ENCODE results near the gene TK2.

TK2 gene

GRCh38 chr16:66585481-66586239 is 35.7 kb upstream of the TK2 start:
- no peak overlapping the region for H3K9ac ChIP-seq (ENCODE audit: low read length)
- H3K27me3 ChIP-seq (ENCODE audit: control insufficient read depth, insufficient read depth, low read length): no peaks in the 10 kb centered on the region
- no peaks in the 10 kb centered on the region for H3K36me3 ChIP-seq (ENCODE audit: control insufficient read depth, insufficient read depth, low read length)
- H3K4me1 ChIP-seq (ENCODE audit: control insufficient read depth, insufficient read depth, low read length): peaks cover 6% of the 10 kb centered on the region
- no peaks in the 10 kb centered on the region for H3K9me3 ChIP-seq (ENCODE audit: control insufficient read depth, low read length)
- H3K4me3 ChIP-seq (ENCODE audit: low read length): no peak overlapping the region

- H3K9ac ChIP-seq (ENCODE audit: low read length): no peak overlapping the region
Observed at GRCh38 chr16:66581246-66581952, 31.5 kb upstream of the TK2 start.

GRCh38 chr16:66580605-66581209 is 30.8 kb upstream of the TK2 start:
- H3K36me3 ChIP-seq (ENCODE audit: control insufficient read depth, insufficient read depth, low read length): no peaks in the 10 kb centered on the region
- peaks cover 14% of the 10 kb centered on the region for H3K27me3 ChIP-seq (ENCODE audit: control insufficient read depth, insufficient read depth, low read length)
- H3K4me3 ChIP-seq (ENCODE audit: low read length): no peak overlapping the region
- no peak overlapping the region for H3K9ac ChIP-seq (ENCODE audit: low read length)
- peaks cover 6% of the 10 kb centered on the region for H3K4me1 ChIP-seq (ENCODE audit: control insufficient read depth, insufficient read depth, low read length)
- H3K9me3 ChIP-seq (ENCODE audit: control insufficient read depth, low read length): no peaks in the 10 kb centered on the region

More at GRCh38 chr16:66581246-66581952, 31.5 kb upstream of the TK2 start:
- Histone ChIP-seq H3K36me3 (ENCODE audit: control insufficient read depth, insufficient read depth, low read length) (no peaks in the 10 kb centered on the region), H3K9me3 (ENCODE audit: control insufficient read depth, low read length) (no peaks in the 10 kb centered on the region), H3K4me1 (ENCODE audit: control insufficient read depth, insufficient read depth, low read length) (peaks cover 6% of the 10 kb centered on the region), H3K4me3 (ENCODE audit: low read length) (no peak overlapping the region), H3K27me3 (ENCODE audit: control insufficient read depth, insufficient read depth, low read length) (peaks cover 14% of the 10 kb centered on the region)

- Histone ChIP-seq H3K36me3 (ENCODE audit: control insufficient read depth, insufficient read depth, low read length) (no peaks in the 10 kb centered on the region), H3K9me3 (ENCODE audit: control insufficient read depth, low read length) (no peaks in the 10 kb centered on the region), H3K9ac (ENCODE audit: low read length) (no peak within 1 kb of the TSS), H3K4me1 (ENCODE audit: control insufficient read depth, insufficient read depth, low read length) (peaks cover 6% of the 10 kb centered on the region), H3K27me3 (ENCODE audit: control insufficient read depth, insufficient read depth, low read length) (peaks cover 14% of the 10 kb centered on the region), H3K4me3 (ENCODE audit: low read length) (no peak within 1 kb of the TSS)
Observed at GRCh38 chr16:66578651-66579531, 29.0 kb upstream of the TK2 start, which contains the start of gene CMTM2. TSS of gene CMTM2 (plus strand) at chr16:66579463. CDS start at chr16:66579608, 145 bp downstream.

- Histone ChIP-seq H3K36me3 (ENCODE audit: control insufficient read depth, insufficient read depth, low read length) (no peaks in the 10 kb centered on the region), H3K4me1 (ENCODE audit: control insufficient read depth, insufficient read depth, low read length) (no peaks in the 10 kb centered on the region), H3K27me3 (ENCODE audit: control insufficient read depth, insufficient read depth, low read length) (peaks cover 14% of the 10 kb centered on the region), H3K4me3 (ENCODE audit: low read length) (no peak overlapping the region), H3K9ac (ENCODE audit: low read length) (no peak overlapping the region), H3K9me3 (ENCODE audit: control insufficient read depth, low read length) (no peaks in the 10 kb centered on the region)
Observed at GRCh38 chr16:66576296-66576695, 26.4 kb upstream of the TK2 start.

- H3K36me3 ChIP-seq (ENCODE audit: control insufficient read depth, insufficient read depth, low read length): no peaks in the 10 kb centered on the region
- no peaks in the 10 kb centered on the region for H3K4me1 ChIP-seq (ENCODE audit: control insufficient read depth, insufficient read depth, low read length)
- H3K9me3 ChIP-seq (ENCODE audit: control insufficient read depth, low read length): no peaks in the 10 kb centered on the region
- H3K9ac ChIP-seq (ENCODE audit: low read length): no peak overlapping the region
- H3K4me3 ChIP-seq (ENCODE audit: low read length): no peak overlapping the region
- peaks cover 14% of the 10 kb centered on the region for H3K27me3 ChIP-seq (ENCODE audit: control insufficient read depth, insufficient read depth, low read length)
Observed at GRCh38 chr16:66575060-66575459, 25.1 kb upstream of the TK2 start.

GRCh38 chr16:66574531-66574930 is 24.6 kb upstream of the TK2 start:
- no peak overlapping the region for H3K9ac ChIP-seq (ENCODE audit: low read length)
- H3K27me3 ChIP-seq (ENCODE audit: control insufficient read depth, insufficient read depth, low read length): peaks cover 14% of the 10 kb centered on the region
- no peaks in the 10 kb centered on the region for H3K4me1 ChIP-seq (ENCODE audit: control insufficient read depth, insufficient read depth, low read length)
- no peaks in the 10 kb centered on the region for H3K9me3 ChIP-seq (ENCODE audit: control insufficient read depth, low read length)
- H3K4me3 ChIP-seq (ENCODE audit: low read length): no peak overlapping the region
- H3K36me3 ChIP-seq (ENCODE audit: control insufficient read depth, insufficient read depth, low read length): no peaks in the 10 kb centered on the region

- H3K36me3 ChIP-seq (ENCODE audit: control insufficient read depth, insufficient read depth, low read length): no peaks in the 10 kb centered on the region
- no peak overlapping the region for H3K9ac ChIP-seq (ENCODE audit: low read length)
- no peak overlapping the region for H3K4me3 ChIP-seq (ENCODE audit: low read length)
- no peaks in the 10 kb centered on the region for H3K9me3 ChIP-seq (ENCODE audit: control insufficient read depth, low read length)
- H3K4me1 ChIP-seq (ENCODE audit: control insufficient read depth, insufficient read depth, low read length): no peaks in the 10 kb centered on the region
- peaks cover 14% of the 10 kb centered on the region for H3K27me3 ChIP-seq (ENCODE audit: control insufficient read depth, insufficient read depth, low read length)
Observed at GRCh38 chr16:66574081-66574480, 24.2 kb upstream of the TK2 start.

- no peaks in the 10 kb centered on the region for H3K36me3 ChIP-seq (ENCODE audit: control insufficient read depth, insufficient read depth, low read length)
- no peak overlapping the region for H3K9ac ChIP-seq (ENCODE audit: low read length)
- H3K4me1 ChIP-seq (ENCODE audit: control insufficient read depth, insufficient read depth, low read length): no peaks in the 10 kb centered on the region
- H3K9me3 ChIP-seq (ENCODE audit: control insufficient read depth, low read length): no peaks in the 10 kb centered on the region
- no peak overlapping the region for H3K4me3 ChIP-seq (ENCODE audit: low read length)
- H3K27me3 ChIP-seq (ENCODE audit: control insufficient read depth, insufficient read depth, low read length): no peaks in the 10 kb centered on the region
Observed at GRCh38 chr16:66572356-66572755, 22.4 kb upstream of the TK2 start.

GRCh38 chr16:66569827-66570405 is 20.0 kb upstream of the TK2 start:
- H3K36me3 ChIP-seq (ENCODE audit: control insufficient read depth, insufficient read depth, low read length): no peaks in the 10 kb centered on the region
- no peak overlapping the region for H3K4me3 ChIP-seq (ENCODE audit: low read length)
- H3K27me3 ChIP-seq (ENCODE audit: control insufficient read depth, insufficient read depth, low read length): no peaks in the 10 kb centered on the region
- H3K4me1 ChIP-seq (ENCODE audit: control insufficient read depth, insufficient read depth, low read length): no peaks in the 10 kb centered on the region
- H3K9me3 ChIP-seq (ENCODE audit: control insufficient read depth, low read length): no peaks in the 10 kb centered on the region
- H3K9ac ChIP-seq (ENCODE audit: low read length): no peak overlapping the region

GRCh38 chr16:66569131-66569530 is 19.2 kb upstream of the TK2 start:
- Histone ChIP-seq H3K9ac (ENCODE audit: low read length) (no peak overlapping the region), H3K9me3 (ENCODE audit: control insufficient read depth, low read length) (no peaks in the 10 kb centered on the region), H3K4me1 (ENCODE audit: control insufficient read depth, insufficient read depth, low read length) (no peaks in the 10 kb centered on the region), H3K27me3 (ENCODE audit: control insufficient read depth, insufficient read depth, low read length) (no peaks in the 10 kb centered on the region), H3K36me3 (ENCODE audit: control insufficient read depth, insufficient read depth, low read length) (no peaks in the 10 kb centered on the region), H3K4me3 (ENCODE audit: low read length) (no peak overlapping the region)
